Measurements from ENCODE around the gene BCAN.

DNA sequence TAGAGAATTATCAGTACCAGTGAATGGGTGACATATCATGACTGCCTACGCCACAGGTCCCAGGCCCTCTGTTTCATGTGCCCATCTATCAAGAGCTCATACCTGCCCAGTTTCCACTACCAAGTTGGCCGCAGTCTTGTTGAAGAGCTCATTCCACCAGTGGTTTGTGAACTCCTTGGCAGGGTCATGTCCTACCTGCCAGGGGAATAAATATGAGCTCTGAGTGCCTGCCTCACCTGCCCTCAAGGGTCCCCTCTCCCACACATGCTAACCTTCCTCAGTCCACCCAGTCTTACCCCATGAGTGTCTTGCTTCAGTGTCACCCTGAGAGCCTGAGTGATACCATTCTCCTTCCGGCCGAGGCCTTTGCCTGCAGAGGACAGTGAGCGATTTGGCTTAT is 43.8 kb upstream of the BCAN start:
- TF ChIP-seq, protein P1, sequence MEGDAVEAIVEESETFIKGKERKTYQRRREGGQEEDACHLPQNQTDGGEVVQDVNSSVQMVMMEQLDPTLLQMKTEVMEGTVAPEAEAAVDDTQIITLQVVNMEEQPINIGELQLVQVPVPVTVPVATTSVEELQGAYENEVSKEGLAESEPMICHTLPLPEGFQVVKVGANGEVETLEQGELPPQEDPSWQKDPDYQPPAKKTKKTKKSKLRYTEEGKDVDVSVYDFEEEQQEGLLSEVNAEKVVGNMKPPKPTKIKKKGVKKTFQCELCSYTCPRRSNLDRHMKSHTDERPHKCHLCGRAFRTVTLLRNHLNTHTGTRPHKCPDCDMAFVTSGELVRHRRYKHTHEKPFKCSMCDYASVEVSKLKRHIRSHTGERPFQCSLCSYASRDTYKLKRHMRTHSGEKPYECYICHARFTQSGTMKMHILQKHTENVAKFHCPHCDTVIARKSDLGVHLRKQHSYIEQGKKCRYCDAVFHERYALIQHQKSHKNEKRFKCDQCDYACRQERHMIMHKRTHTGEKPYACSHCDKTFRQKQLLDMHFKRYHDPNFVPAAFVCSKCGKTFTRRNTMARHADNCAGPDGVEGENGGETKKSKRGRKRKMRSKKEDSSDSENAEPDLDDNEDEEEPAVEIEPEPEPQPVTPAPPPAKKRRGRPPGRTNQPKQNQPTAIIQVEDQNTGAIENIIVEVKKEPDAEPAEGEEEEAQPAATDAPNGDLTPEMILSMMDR (IDR thresholded peaks at IDR 0.05; ENCODE audit: low read depth, low read length, poor library complexity, severe bottlenecking) = no peak
- TF ChIP-seq EZH2phosphoT487 (IDR thresholded peaks at IDR 0.05; ENCODE audit: borderline replicate concordance, low read length) = no peak
